Stimulated activated naive CD4-positive, alpha-beta T cell treated with Interleukin-2 at 50 U/mL for 16 hours (primary cell): Measurements from ENCODE around the gene ANKRD31.
"Not testable (repeated sequence)": the region's sequence is repeated elsewhere in the genome, so short reads cannot be mapped to it uniquely, and the experiment has no call there.

Experiments
- DNase-seq: peaks from one replicate; lab custom pipeline; 2025; lab: John Stamatoyannopoulos, UW

ANKRD31 gene

GRCh38 chr5:75140277-75140676 lies 96.4 kb downstream of the ANKRD31 start:
- DNase-seq = no peak

- DNase-seq = no peak
Observed at GRCh38 chr5:75138689-75139088, 98.0 kb downstream of the ANKRD31 start.

GRCh38 chr5:75130818-75131349 lies 105.8 kb downstream of the ANKRD31 start:
- DNase-seq = no peak

- DNase-seq = no peak
Observed at GRCh38 chr5:75116856-75117255, 119.8 kb downstream of the ANKRD31 start.

GRCh38 chr5:75114311-75114710 lies 122.4 kb downstream of the ANKRD31 start:
- not testable (repeated sequence) for DNase-seq

GRCh38 chr5:75113354-75114113 lies 123.1 kb downstream of the ANKRD31 start:
- DNase-seq = no peak

GRCh38 chr5:75108931-75109596 lies 127.6 kb downstream of the ANKRD31 start:
- DNase-seq = no peak

GRCh38 chr5:75108515-75108914 lies 128.2 kb downstream of the ANKRD31 start:
- no peak for DNase-seq

GRCh38 chr5:75095956-75096355 lies 140.7 kb downstream of the ANKRD31 start:
- DNase-seq = not testable (repeated sequence)

- DNase-seq = no peak
Observed at GRCh38 chr5:75091597-75091996, 145.1 kb downstream of the ANKRD31 start.

GRCh38 chr5:75089662-75090061 lies 147.0 kb downstream of the ANKRD31 start:
- DNase-seq = no peak

- DNase-seq = no peak
Observed at GRCh38 chr5:75089137-75089536, 147.5 kb downstream of the ANKRD31 start.

- no peak for DNase-seq
Observed at GRCh38 chr5:75088648-75089047, 148.0 kb downstream of the ANKRD31 start.

- DNase-seq = no peak
Observed at GRCh38 chr5:75081510-75081909, 155.2 kb downstream of the ANKRD31 start.

GRCh38 chr5:75079346-75079745 lies 157.3 kb downstream of the ANKRD31 start:
- DNase-seq = not testable (repeated sequence)

GRCh38 chr5:75078027-75078426 lies 158.7 kb downstream of the ANKRD31 start:
- DNase-seq = no peak

GRCh38 chr5:75072061-75072460 lies 164.6 kb downstream of the ANKRD31 start:
- no peak for DNase-seq

GRCh38 chr5:75071100-75071499 lies 165.6 kb downstream of the ANKRD31 start:
- DNase-seq = no peak

- no peak for DNase-seq
Observed at GRCh38 chr5:75067434-75067833, 169.2 kb downstream of the ANKRD31 start.

- no peak for DNase-seq
Observed at GRCh38 chr5:75062925-75063531, 173.7 kb downstream of the ANKRD31 start.

- DNase-seq = no peak
Observed at GRCh38 chr5:75059912-75060545, 176.6 kb downstream of the ANKRD31 start.

- no peak for DNase-seq
Observed at GRCh38 chr5:75058986-75059535, 177.6 kb downstream of the ANKRD31 start.
